Caco-2 (cell line): Measurements from ENCODE around the gene AP4E1. TPM values are rescaled to one million over a fixed set of nuclear protein-coding genes. Genes with fewer than 3 reads are reported as not detected.
"Not testable (repeated sequence)": the region's sequence is repeated elsewhere in the genome, so short reads cannot be mapped to it uniquely, and the experiment has no call there.

Source experiments
- BruUV-seq: library from RNA; stranded (reverse); fragments of 400-500 nt; replicated peaks from 2 replicates; lab custom pipeline; 2021; lab: Mats Ljungman, UMichigan
- CTCF ChIA-PET: fragments of 300-600 bp; sonication (Branson Sonifier 250); formaldehyde crosslinking; loops from one replicate; lab custom pipeline; 2022; ENCODE audit warnings: antibody characterized with exemption; lab: Charles Lee
- POLR2A ChIA-PET: fragments of 300-600 bp; sonication (Branson Sonifier 250); formaldehyde crosslinking; loops from one replicate; lab custom pipeline; 2022; ENCODE audit warnings: antibody characterized with exemption; lab: Charles Lee
- DNase-seq, 2 experiments: peaks; one replicate each; pipeline versions ENCODE4 v3.0.0 to v3.0.0-alpha.2; 2020 to 2022
- H3K27me3 ChIP-seq: replicated peaks from 2 replicates; pipeline ENCODE4 v1.6.0; 2011; ENCODE audit warnings: low read length; ENCODE audit not compliant: control insufficient read depth, insufficient read depth
- H3K36me3 ChIP-seq: 2 replicates; pipeline ENCODE4 v1.5.1; 2011; ENCODE audit warnings: low read length; ENCODE audit not compliant: control insufficient read depth, insufficient read depth
- H3K4me1 ChIP-seq: fragments of 250-450 bp; sonication (Bioruptor Pico); 2 replicates; pipeline ENCODE4 v1.5.1; 2020; ENCODE audit warnings: mild to moderate bottlenecking
- H3K4me3 ChIP-seq: 2 replicates; pipeline ENCODE4 v1.5.1; 2011; ENCODE audit warnings: low read depth, mild to moderate bottlenecking, control low read depth, low read length
- H3K9me3 ChIP-seq: fragments of 250-450 bp; sonication (Bioruptor Pico); 2 replicates; pipeline ENCODE4 v1.5.1; 2020; ENCODE audit warnings: mild to moderate bottlenecking, moderate library complexity
- H3K27ac Mint-ChIP-seq: one replicate; pipeline ENCODE4 v1.8.0; 2022; ENCODE audit warnings: mixed read lengths; ENCODE audit not compliant: unreplicated experiment
- H3K27me3 Mint-ChIP-seq: one replicate; pipeline ENCODE4 v1.8.0; 2022; ENCODE audit warnings: mixed read lengths; ENCODE audit not compliant: insufficient read depth, unreplicated experiment
- H3K36me3 Mint-ChIP-seq: one replicate; pipeline ENCODE4 v1.8.0; 2022; ENCODE audit warnings: mild to moderate bottlenecking, mixed read lengths; ENCODE audit not compliant: insufficient read depth, unreplicated experiment
- H3K4me1 Mint-ChIP-seq: one replicate; pipeline ENCODE4 v1.8.0; 2022; ENCODE audit warnings: low read depth, mixed read lengths; ENCODE audit not compliant: unreplicated experiment
- H3K4me3 Mint-ChIP-seq: one replicate; pipeline ENCODE4 v1.8.0; 2022; ENCODE audit warnings: mild to moderate bottlenecking, moderate library complexity, mixed read lengths; ENCODE audit not compliant: unreplicated experiment
- H3K9me3 Mint-ChIP-seq: one replicate; pipeline ENCODE4 v1.8.0; 2022; ENCODE audit warnings: mixed read lengths; ENCODE audit not compliant: unreplicated experiment
- CTCF ChIP-seq, 2 experiments: fragments of 200-600 bp in 1 of 2; IDR thresholded peaks; 1 replicate in 1 of 2; 2 replicates in 1 of 2; pipeline versions ENCODE4 v1.5.1 to v1.8.0; 2011 to 2022; ENCODE audit warnings: antibody characterized with exemption in 1 of 2, control low read depth in 1 of 2, inconsistent platforms in 1 of 2, low read depth in 1 of 2, low read length in 1 of 2, mild to moderate bottlenecking in 1 of 2, moderate library complexity in 1 of 2; ENCODE audit not compliant: insufficient read depth in 1 of 2, severe bottlenecking in 1 of 2, unreplicated experiment in 1 of 2
- intact Hi-C: fragments of 100-400 bp; cut with micrococcal nuclease; formaldehyde crosslinking; loops from one replicate; pipeline ENCODE4 v1.10.0; 2022; ENCODE audit not compliant: unreplicated experiment
- total RNA-seq: library from RNA; stranded (reverse); gene quantifications from 2 replicates; pipeline ENCODE4 v1.2.3, GENCODE V29; 2022

AP4E1 gene
- total RNA-seq, 1 experiment from 2014 or later, result 15.9 TPM

GRCh38 chr15:50911001-50911400 lies 2.5 kb downstream of the AP4E1 start:
- Mint-ChIP-seq H3K36me3 (peaks cover 34% of the 10 kb centered on the region), H3K27ac (peak overlapping the region; percentile 5), H3K27me3 (no peaks in the 10 kb centered on the region), H3K4me3 (peak overlapping the region; percentile 48), H3K4me1 (peaks cover 7% of the 10 kb centered on the region), H3K9me3 (no peaks in the 10 kb centered on the region)
- no peaks in the 10 kb centered on the region for H3K36me3 ChIP-seq
- H3K4me3 ChIP-seq, result no peak overlapping the region
- no peak for DNase-seq
- peaks cover 33% of the 10 kb centered on the region for H3K4me1 ChIP-seq
- H3K9me3 ChIP-seq, result no peaks in the 10 kb centered on the region
- no peaks in the 10 kb centered on the region for H3K27me3 ChIP-seq
- BruUV-seq, result no TSS peak
- intact Hi-C loops, result no loop called here
- POLR2A ChIA-PET, result no interaction called here
- CTCF ChIA-PET, result no interaction called here
- no peak for TF ChIP-seq CTCF (IDR thresholded peaks at IDR 0.05; ENCODE audit: insufficient read depth in 1 of 2, low read depth in 1 of 2, low read length in 1 of 2, severe bottlenecking in 1 of 2, unreplicated experiment in 1 of 2)

GRCh38 chr15:50911621-50912020 lies 3.1 kb downstream of the AP4E1 start:
- Histone ChIP-seq H3K9me3 (no peaks in the 10 kb centered on the region), H3K36me3 (no peaks in the 10 kb centered on the region), H3K27me3 (no peaks in the 10 kb centered on the region), H3K4me1 (peaks cover 33% of the 10 kb centered on the region), H3K4me3 (no peak overlapping the region)
- CTCF ChIA-PET, result no interaction called here
- POLR2A ChIA-PET, result no interaction called here
- Mint-ChIP-seq H3K9me3 (no peaks in the 10 kb centered on the region), H3K4me3 (peak overlapping the region; percentile 48), H3K27ac (peak overlapping the region; percentile 5), H3K27me3 (no peaks in the 10 kb centered on the region), H3K4me1 (peaks cover 7% of the 10 kb centered on the region), H3K36me3 (peaks cover 35% of the 10 kb centered on the region)
- no peak for TF ChIP-seq CTCF (IDR thresholded peaks at IDR 0.05; ENCODE audit: insufficient read depth in 1 of 2, low read depth in 1 of 2, low read length in 1 of 2, severe bottlenecking in 1 of 2, unreplicated experiment in 1 of 2)
- BruUV-seq, result no TSS peak
- intact Hi-C loops, result no loop called here
- DNase-seq, result no peak

GRCh38 chr15:50916400-50916799 lies 7.9 kb downstream of the AP4E1 start:
- Mint-ChIP-seq H3K27ac (no peak overlapping the region), H3K4me3 (no peak overlapping the region), H3K4me1 (peaks cover 7% of the 10 kb centered on the region), H3K27me3 (no peaks in the 10 kb centered on the region), H3K36me3 (peaks cover 54% of the 10 kb centered on the region), H3K9me3 (no peaks in the 10 kb centered on the region)
- peaks cover 15% of the 10 kb centered on the region for H3K4me1 ChIP-seq
- intact Hi-C loops, result no loop called here
- H3K36me3 ChIP-seq, result no peaks in the 10 kb centered on the region
- BruUV-seq, result no TSS peak
- ChIA-PET CTCF (no interaction called here), POLR2A (no interaction called here)
- no peaks in the 10 kb centered on the region for H3K27me3 ChIP-seq
- no peaks in the 10 kb centered on the region for H3K9me3 ChIP-seq
- no peak for DNase-seq
- TF ChIP-seq CTCF (IDR thresholded peaks at IDR 0.05; ENCODE audit: insufficient read depth in 1 of 2, low read depth in 1 of 2, low read length in 1 of 2, severe bottlenecking in 1 of 2, unreplicated experiment in 1 of 2), result no peak
- no peak overlapping the region for H3K4me3 ChIP-seq

- CTCF ChIA-PET, H3K9me3 Mint-ChIP-seq, POLR2A ChIA-PET: not testable (repeated sequence)
These were observed 10.9 kb downstream of the AP4E1 start for GRCh38 chr15:50919359-50919758.

More at GRCh38 chr15:50919359-50919758, 10.9 kb downstream of the AP4E1 start:
- H3K4me3 ChIP-seq, H3K9me3 ChIP-seq, H3K4me1 ChIP-seq, H3K27me3 ChIP-seq, H3K4me3 Mint-ChIP-seq, H3K27me3 Mint-ChIP-seq, intact Hi-C loops, H3K36me3 ChIP-seq, H3K27ac Mint-ChIP-seq, DNase-seq, H3K4me1 Mint-ChIP-seq, BruUV-seq: not testable (repeated sequence)
- peaks cover 46% of the 10 kb centered on the region for H3K36me3 Mint-ChIP-seq
